CD4-positive, CD25-positive, alpha-beta regulatory T cell (primary cell): Measurements from ENCODE around the gene GRIP2. TPM values are rescaled to one million over a fixed set of nuclear protein-coding genes. Genes with fewer than 3 reads are reported as not detected.

Experiments used
- ATAC-seq, 2 donors: fragments of 150-1000 bp; cut with Tn5 transposase; one replicate each; pipeline ENCODE4 v1.10.0; 2021; ENCODE audit warnings: low read depth in 2 of 2, moderate number of reproducible peaks in 2 of 2, moderate library complexity in 1 of 2
- DNase-seq, 3 donors: peaks; one replicate each; pipeline versions ENCODE4 v3.0.0 to v3.0.0-alpha.2; 2012 to 2022; ENCODE audit warnings: mixed read lengths in 1 of 3
- H3K27ac ChIP-seq: one replicate; pipeline ENCODE4 v1.7.0; 2013; ENCODE audit warnings: mild to moderate bottlenecking, low read length; ENCODE audit not compliant: insufficient read depth, poor library complexity, severe bottlenecking
- H3K27me3 ChIP-seq: one replicate; pipeline ENCODE4 v1.7.0; 2013; ENCODE audit warnings: low read length; ENCODE audit not compliant: control insufficient read depth, insufficient read depth
- H3K36me3 ChIP-seq: one replicate; pipeline ENCODE4 v1.7.0; 2013; ENCODE audit warnings: mild to moderate bottlenecking, low read length, moderate library complexity; ENCODE audit not compliant: control insufficient read depth, insufficient read depth
- H3K4me1 ChIP-seq: 2 replicates; pipeline ENCODE4 v1.7.0; 2013; ENCODE audit warnings: mild to moderate bottlenecking, low read length; ENCODE audit not compliant: insufficient read depth, control insufficient read depth, poor library complexity, severe bottlenecking
- H3K4me3 ChIP-seq: one replicate; pipeline ENCODE4 v1.7.0; 2013; ENCODE audit warnings: low read depth, mild to moderate bottlenecking, low read length, moderate library complexity
- H3K9me3 ChIP-seq, 2 experiments: 1 replicate in 1 of 2; 2 replicates in 1 of 2; pipeline ENCODE4 v1.7.0; 2013; ENCODE audit warnings: low read length in 2 of 2, mild to moderate bottlenecking in 1 of 2, moderate library complexity in 1 of 2; ENCODE audit not compliant: control insufficient read depth in 2 of 2
- H3K27ac Mint-ChIP-seq, 3 donors: one replicate each; pipeline ENCODE4 v1.8.0; 2020 to 2022; ENCODE audit warnings: mild to moderate bottlenecking in 3 of 3, mixed read lengths in 3 of 3, moderate library complexity in 2 of 3
- H3K27me3 Mint-ChIP-seq: one replicate; pipeline ENCODE4 v1.8.0; 2022; ENCODE audit warnings: mild to moderate bottlenecking, mixed read lengths
- H3K36me3 Mint-ChIP-seq: one replicate; pipeline ENCODE4 v1.8.0; 2020; ENCODE audit warnings: mixed read lengths
- H3K4me1 Mint-ChIP-seq, 4 donors: one replicate each; pipeline ENCODE4 v1.8.0; 2020 to 2022; ENCODE audit warnings: mixed read lengths in 4 of 4, mild to moderate bottlenecking in 1 of 4
- H3K4me3 Mint-ChIP-seq, 4 donors: one replicate each; pipeline ENCODE4 v1.8.0; 2020 to 2022; ENCODE audit warnings: mild to moderate bottlenecking in 4 of 4, mixed read lengths in 4 of 4, moderate library complexity in 3 of 4
- H3K9me3 Mint-ChIP-seq, 7 donors: one replicate each; pipeline ENCODE4 v1.8.0; 2020 to 2022; ENCODE audit warnings: mixed read lengths in 7 of 7, mild to moderate bottlenecking in 3 of 7, moderate library complexity in 2 of 7
- polyA plus RNA-seq, 4 donors: library from polyadenylated mRNA; unstranded; fragments of 300-500 nt; fragmentation: Illumina TruSeq; gene quantifications; one replicate each; pipeline ENCODE4 v1.2.3, GENCODE V29; 2021
- total RNA-seq: library from RNA; stranded (reverse); gene quantifications from one replicate; pipeline ENCODE4 v1.2.3, GENCODE V29; 2022

Gene GRIP2
- total and polyA plus RNA-seq, 5 donors from 2014 or later = 0.18 TPM; not detected in 4

DNA sequence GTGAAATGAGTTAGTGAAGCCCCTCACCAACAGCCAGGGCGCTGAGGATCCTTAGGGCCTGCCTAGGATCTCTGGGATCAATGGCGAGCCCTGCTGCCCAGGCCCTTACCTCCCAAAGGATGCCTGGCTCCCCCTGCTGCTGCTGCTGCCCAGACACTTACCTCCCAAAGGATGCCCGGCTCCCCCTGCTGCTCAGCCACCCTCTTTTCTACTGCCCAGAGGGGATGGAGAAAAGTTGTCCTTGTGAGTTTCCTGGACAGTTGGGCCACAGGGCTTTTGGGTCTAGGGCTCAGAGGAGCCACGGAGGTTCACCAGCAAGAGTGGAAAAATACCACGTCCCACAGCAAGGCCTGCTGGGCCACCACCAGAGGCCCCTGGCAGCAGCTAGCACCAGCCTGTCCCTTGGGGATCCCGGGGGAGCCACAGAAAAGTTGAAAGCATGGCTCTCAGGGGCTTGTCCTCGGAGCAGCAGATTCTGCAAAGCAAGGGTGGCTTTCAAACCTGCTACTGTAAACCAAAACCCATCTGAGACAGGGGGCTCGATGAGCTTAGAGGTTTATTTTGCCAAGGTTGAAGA is 78.3 kb downstream of the GRIP2 start:
- no peak overlapping the region for H3K4me3 Mint-ChIP-seq
- no peaks in the 10 kb centered on the region for H3K27me3 Mint-ChIP-seq
- ATAC-seq (peak; percentile 36 to 61), DNase-seq (peak; percentile 23 to 46 (median 34))
- H3K9me3 ChIP-seq = no peaks in the 10 kb centered on the region
- H3K27ac ChIP-seq = no peak overlapping the region
- H3K9me3 Mint-ChIP-seq = no peaks in the 10 kb centered on the region
- H3K4me3 ChIP-seq = no peak overlapping the region
- peak overlapping the region in 1 of 3 donors; percentile 26 for H3K27ac Mint-ChIP-seq
- H3K36me3 Mint-ChIP-seq = peaks cover 20% of the 10 kb centered on the region
- H3K4me1 ChIP-seq = no peaks in the 10 kb centered on the region
- peaks cover 0 to 5% (median 1%) of the 10 kb centered on the region in 4 donors for H3K4me1 Mint-ChIP-seq
- no peaks in the 10 kb centered on the region for H3K27me3 ChIP-seq
- peaks cover 79% of the 10 kb centered on the region for H3K36me3 ChIP-seq

DNA sequence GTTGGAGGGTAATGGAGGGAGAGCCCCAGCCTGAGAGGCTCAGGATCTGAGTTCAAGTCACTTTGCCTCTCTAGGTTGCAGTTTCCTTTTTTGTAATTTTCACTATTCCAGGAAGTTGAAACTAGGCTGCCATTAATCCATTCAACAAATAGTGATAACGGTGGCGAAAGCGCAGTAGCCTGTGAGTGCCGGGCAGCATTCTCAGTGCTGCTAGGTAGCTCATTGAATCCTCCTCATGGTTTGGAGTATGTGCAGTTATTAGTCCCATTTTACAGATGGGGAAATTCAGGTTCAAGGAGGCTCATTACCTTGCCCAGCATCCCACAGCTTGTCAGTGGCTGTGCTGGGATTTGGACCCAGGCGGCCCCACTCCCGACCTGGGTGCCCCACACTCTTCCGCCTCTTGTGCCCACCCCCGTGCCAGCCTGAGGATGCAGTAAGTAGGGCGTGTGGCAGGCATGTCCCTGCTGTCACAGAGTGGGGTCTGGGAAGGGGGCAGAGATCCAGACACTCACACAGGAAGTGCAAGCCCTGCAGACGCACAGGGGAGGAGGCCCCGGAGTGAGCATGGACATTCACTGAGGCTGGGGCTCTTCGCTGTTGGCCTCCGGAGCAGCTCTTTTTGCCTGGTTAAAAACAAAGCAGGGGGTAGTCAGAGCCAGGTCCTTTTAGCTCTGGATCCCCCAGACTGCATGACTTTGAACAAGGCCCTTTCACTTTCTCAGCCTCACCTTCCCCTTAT is 79.0 kb downstream of the GRIP2 start:
- no peak overlapping the region for H3K27ac Mint-ChIP-seq
- H3K4me1 Mint-ChIP-seq = peaks cover 0 to 5% (median 1%) of the 10 kb centered on the region in 4 donors
- Histone ChIP-seq H3K27me3 (no peaks in the 10 kb centered on the region), H3K27ac (no peak overlapping the region), H3K9me3 (no peaks in the 10 kb centered on the region), H3K36me3 (peaks cover 74% of the 10 kb centered on the region), H3K4me1 (no peaks in the 10 kb centered on the region), H3K4me3 (no peak overlapping the region)
- peak overlapping the region in 1 of 4 donors; percentile 24 for H3K4me3 Mint-ChIP-seq
- H3K36me3 Mint-ChIP-seq = peaks cover 20% of the 10 kb centered on the region
- ATAC-seq = no peak
- no peaks in the 10 kb centered on the region for H3K9me3 Mint-ChIP-seq
- no peaks in the 10 kb centered on the region for H3K27me3 Mint-ChIP-seq
- no peak for DNase-seq

DNA sequence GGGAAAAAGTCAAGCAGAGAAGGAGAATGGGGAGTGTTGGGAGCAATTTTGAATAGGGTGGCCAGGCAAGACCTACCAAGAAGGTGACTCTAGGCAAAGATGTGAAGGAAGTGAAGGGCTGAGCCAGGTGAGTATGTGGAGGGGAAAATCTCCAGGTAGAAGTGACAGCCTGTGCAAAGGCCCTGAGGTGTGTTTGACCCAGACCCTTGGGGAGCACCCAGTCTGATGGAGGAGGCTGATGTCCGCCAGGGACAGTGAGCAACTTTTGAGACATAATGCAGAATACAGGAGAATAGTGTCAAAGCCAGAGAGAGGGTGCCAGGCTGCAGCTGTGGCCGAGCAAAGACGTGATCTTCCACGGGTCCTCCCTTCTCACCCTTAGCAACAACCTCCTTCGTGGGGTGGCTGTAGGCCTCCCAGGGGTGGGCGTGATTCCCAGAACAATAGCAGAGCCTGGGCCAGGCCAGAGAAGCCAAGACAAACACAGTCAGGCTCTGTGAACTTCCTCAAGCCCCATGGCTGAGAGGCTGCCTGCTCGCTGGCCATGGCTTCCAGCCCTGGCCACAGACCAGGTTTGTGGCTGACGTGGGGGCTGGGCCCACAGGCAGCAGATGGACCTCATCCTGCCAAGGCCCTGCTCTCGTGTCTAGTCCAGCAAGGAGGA is 79.7 kb downstream of the GRIP2 start:
- H3K9me3 ChIP-seq = no peaks in the 10 kb centered on the region
- H3K36me3 Mint-ChIP-seq = peaks cover 20% of the 10 kb centered on the region
- no peak overlapping the region for H3K27ac ChIP-seq
- no peaks in the 10 kb centered on the region for H3K27me3 Mint-ChIP-seq
- peaks cover 73% of the 10 kb centered on the region for H3K36me3 ChIP-seq
- no peak for DNase-seq
- H3K9me3 Mint-ChIP-seq = no peaks in the 10 kb centered on the region
- H3K27me3 ChIP-seq = no peaks in the 10 kb centered on the region
- peaks cover 0 to 5% (median 1%) of the 10 kb centered on the region in 4 donors for H3K4me1 Mint-ChIP-seq
- H3K4me1 ChIP-seq = no peaks in the 10 kb centered on the region
- ATAC-seq = no peak
- H3K27ac Mint-ChIP-seq = peak overlapping the region; percentile 16 to 90 (median 76)
- no peak overlapping the region for H3K4me3 ChIP-seq
- peak overlapping the region in 1 of 4 donors; percentile 24 for H3K4me3 Mint-ChIP-seq

GRCh38 chr3:14459787-14460186 is 80.4 kb downstream of the GRIP2 start:
- Histone ChIP-seq H3K36me3 (peaks cover 73% of the 10 kb centered on the region), H3K9me3 (no peaks in the 10 kb centered on the region), H3K27me3 (no peaks in the 10 kb centered on the region), H3K27ac (no peak overlapping the region), H3K4me3 (no peak overlapping the region), H3K4me1 (no peaks in the 10 kb centered on the region)
- peak overlapping the region in 2 of 3 donors; percentile 48 to 90 for H3K27ac Mint-ChIP-seq
- H3K4me1 Mint-ChIP-seq = peaks cover 0 to 5% (median 1%) of the 10 kb centered on the region in 4 donors
- H3K36me3 Mint-ChIP-seq = peaks cover 20% of the 10 kb centered on the region
- no peak overlapping the region for H3K4me3 Mint-ChIP-seq
- no peak for ATAC-seq
- no peaks in the 10 kb centered on the region for H3K9me3 Mint-ChIP-seq
- no peaks in the 10 kb centered on the region for H3K27me3 Mint-ChIP-seq
- DNase-seq = no peak

GRCh38 chr3:14459384-14459783 is 80.8 kb downstream of the GRIP2 start:
- Mint-ChIP-seq H3K9me3 (no peaks in the 10 kb centered on the region), H3K4me3 (no peak overlapping the region), H3K27ac (peak overlapping the region in 1 of 3 donors; percentile 48), H3K4me1 (peaks cover 0 to 5% (median 1%) of the 10 kb centered on the region in 4 donors), H3K27me3 (no peaks in the 10 kb centered on the region), H3K36me3 (peaks cover 16% of the 10 kb centered on the region)
- H3K9me3 ChIP-seq = no peaks in the 10 kb centered on the region
- H3K27ac ChIP-seq = no peak overlapping the region
- H3K27me3 ChIP-seq = no peaks in the 10 kb centered on the region
- no peaks in the 10 kb centered on the region for H3K4me1 ChIP-seq
- DNase-seq (no peak), ATAC-seq (no peak)
- H3K4me3 ChIP-seq = no peak overlapping the region
- peaks cover 73% of the 10 kb centered on the region for H3K36me3 ChIP-seq

GRCh38 chr3:14458434-14459275 is 81.5 kb downstream of the GRIP2 start:
- H3K4me3 Mint-ChIP-seq = no peak overlapping the region
- H3K9me3 ChIP-seq = no peaks in the 10 kb centered on the region
- H3K9me3 Mint-ChIP-seq = no peaks in the 10 kb centered on the region
- no peak for DNase-seq
- H3K4me1 Mint-ChIP-seq = peaks cover 0 to 5% (median 1%) of the 10 kb centered on the region in 4 donors
- no peak for ATAC-seq
- H3K27me3 ChIP-seq = no peaks in the 10 kb centered on the region
- H3K27ac Mint-ChIP-seq = peak overlapping the region in 1 of 3 donors; percentile 52
- H3K27me3 Mint-ChIP-seq = no peaks in the 10 kb centered on the region
- H3K4me1 ChIP-seq = no peaks in the 10 kb centered on the region
- peaks cover 69% of the 10 kb centered on the region for H3K36me3 ChIP-seq
- H3K27ac ChIP-seq = no peak overlapping the region
- H3K4me3 ChIP-seq = no peak overlapping the region
- peaks cover 17% of the 10 kb centered on the region for H3K36me3 Mint-ChIP-seq

- Histone ChIP-seq H3K36me3 (peaks cover 64% of the 10 kb centered on the region), H3K4me1 (no peaks in the 10 kb centered on the region), H3K27me3 (no peaks in the 10 kb centered on the region), H3K4me3 (no peak overlapping the region), H3K9me3 (no peaks in the 10 kb centered on the region), H3K27ac (no peak overlapping the region)
- Mint-ChIP-seq H3K4me3 (no peak overlapping the region), H3K4me1 (peaks cover 0 to 5% (median 1%) of the 10 kb centered on the region in 4 donors), H3K27me3 (no peaks in the 10 kb centered on the region), H3K27ac (peak overlapping the region in 1 of 3 donors; percentile 52), H3K9me3 (no peaks in the 10 kb centered on the region), H3K36me3 (peaks cover 20% of the 10 kb centered on the region)
- no peak for ATAC-seq
- no peak for DNase-seq
Measured at GRCh38 chr3:14457999-14458398, 82.1 kb downstream of the GRIP2 start.
